Lower leg skin (tissue), 3 donors: Measurements from ENCODE around the gene SUSD4.

Experiments
- POLR2A ChIP-seq, 2 donors: fragments of 450-650 bp; IDR thresholded peaks; one replicate each; pipeline ENCODE4 v1.6.1; 2016 to 2017; ENCODE audit warnings: antibody characterized with exemption in 2 of 2, mild to moderate bottlenecking in 1 of 2, moderate library complexity in 1 of 2
- TF ChIP-seq, protein P1 (sequence below), 3 donors: fragments of 450-650 bp; IDR thresholded peaks; one replicate each; pipeline ENCODE4 v1.5.1; 2016; ENCODE audit warnings: antibody characterized with exemption in 3 of 3, mild to moderate bottlenecking in 3 of 3, moderate library complexity in 2 of 3

DNA sequence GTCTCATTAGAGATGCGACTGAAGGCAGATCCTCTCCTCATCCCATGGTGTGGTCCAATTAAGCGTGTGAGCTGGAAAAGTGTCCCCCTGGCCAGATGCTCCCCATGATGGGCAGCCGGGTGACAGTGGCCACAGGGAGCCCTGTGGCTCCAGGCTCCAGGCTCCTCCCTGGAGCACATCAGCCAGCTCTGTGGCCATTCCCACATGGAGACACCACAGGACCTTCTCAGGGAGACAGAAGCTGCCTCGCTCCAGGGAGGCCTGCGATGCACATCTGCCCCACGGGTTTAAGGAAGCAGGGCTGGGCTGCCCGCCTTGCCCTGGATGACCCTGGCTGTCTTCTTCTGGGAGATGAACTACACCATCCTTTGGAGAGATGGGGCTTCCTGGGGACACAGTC, 121.0 kb downstream of the SUSD4 start:
- TF ChIP-seq, protein P1, sequence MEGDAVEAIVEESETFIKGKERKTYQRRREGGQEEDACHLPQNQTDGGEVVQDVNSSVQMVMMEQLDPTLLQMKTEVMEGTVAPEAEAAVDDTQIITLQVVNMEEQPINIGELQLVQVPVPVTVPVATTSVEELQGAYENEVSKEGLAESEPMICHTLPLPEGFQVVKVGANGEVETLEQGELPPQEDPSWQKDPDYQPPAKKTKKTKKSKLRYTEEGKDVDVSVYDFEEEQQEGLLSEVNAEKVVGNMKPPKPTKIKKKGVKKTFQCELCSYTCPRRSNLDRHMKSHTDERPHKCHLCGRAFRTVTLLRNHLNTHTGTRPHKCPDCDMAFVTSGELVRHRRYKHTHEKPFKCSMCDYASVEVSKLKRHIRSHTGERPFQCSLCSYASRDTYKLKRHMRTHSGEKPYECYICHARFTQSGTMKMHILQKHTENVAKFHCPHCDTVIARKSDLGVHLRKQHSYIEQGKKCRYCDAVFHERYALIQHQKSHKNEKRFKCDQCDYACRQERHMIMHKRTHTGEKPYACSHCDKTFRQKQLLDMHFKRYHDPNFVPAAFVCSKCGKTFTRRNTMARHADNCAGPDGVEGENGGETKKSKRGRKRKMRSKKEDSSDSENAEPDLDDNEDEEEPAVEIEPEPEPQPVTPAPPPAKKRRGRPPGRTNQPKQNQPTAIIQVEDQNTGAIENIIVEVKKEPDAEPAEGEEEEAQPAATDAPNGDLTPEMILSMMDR (IDR thresholded peaks at IDR 0.05) = no peak
- no peak for TF ChIP-seq POLR2A (IDR thresholded peaks at IDR 0.05)
